GM12878 (cell line): ENCODE data around the gene TBCCD1. TPM values are rescaled to one million over a fixed set of nuclear protein-coding genes. Genes with fewer than 3 reads are reported as not detected.

Source experiments
- CBFB ChIP-seq: IDR thresholded peaks from 2 replicates; pipeline ENCODE4 v1.6.1; 2016; ENCODE audit warnings: antibody characterized with exemption, low read depth
- CHD4 ChIP-seq: fragments of 200-600 bp; sonication (generic); IDR thresholded peaks from 2 replicates; pipeline ENCODE4 v1.6.1; 2016; ENCODE audit warnings: mild to moderate bottlenecking
- IKZF1 ChIP-seq: fragments of 450-650 bp; conservative IDR thresholded peaks from 2 replicates; pipeline ENCODE4 v1.6.1; 2017; ENCODE audit warnings: antibody characterized with exemption, mild to moderate bottlenecking
- IKZF2 ChIP-seq, 2 experiments: fragments of 450-650 bp; IDR thresholded peaks; 2 replicates each; pipeline ENCODE4 v1.6.1; 2017; ENCODE audit warnings: mild to moderate bottlenecking in 2 of 2, moderate library complexity in 2 of 2
- MTA3 ChIP-seq: IDR thresholded peaks from 2 replicates; pipeline ENCODE4 v1.6.1; 2012; ENCODE audit warnings: low read length, inconsistent platforms, borderline replicate concordance
- MYC ChIP-seq: IDR thresholded peaks from 2 replicates; pipeline ENCODE4 v1.6.1; 2011; ENCODE audit warnings: mild to moderate bottlenecking, low read length, moderate library complexity, inconsistent platforms; ENCODE audit not compliant: insufficient read depth, insufficient replicate concordance, insufficient read length, severe bottlenecking
- PML ChIP-seq: IDR thresholded peaks from 2 replicates; pipeline ENCODE4 v1.6.1; 2012; ENCODE audit warnings: low read length, inconsistent platforms
- POLR2AphosphoS2 ChIP-seq: IDR thresholded peaks from 2 replicates; pipeline ENCODE4 v1.6.1; 2011; ENCODE audit warnings: low read depth, mild to moderate bottlenecking, low read length, improper control_type of control experiment, moderate library complexity
- SP1 ChIP-seq: IDR thresholded peaks from one replicate; pipeline ENCODE4 v1.6.1; 2011; ENCODE audit warnings: low read depth, low read length
- TARDBP ChIP-seq: IDR thresholded peaks from 2 replicates; pipeline ENCODE4 v1.6.1; 2016; ENCODE audit warnings: borderline replicate concordance
- TBL1XR1 ChIP-seq: IDR thresholded peaks from 2 replicates; pipeline ENCODE4 v1.6.1; 2012; ENCODE audit warnings: low read depth, low read length, improper control_type of control experiment
- YBX1 ChIP-seq: fragments of 450-650 bp; IDR thresholded peaks from 2 replicates; pipeline ENCODE4 v1.6.1; 2016; ENCODE audit warnings: antibody characterized with exemption
- YY1 ChIP-seq: IDR thresholded peaks from 2 replicates; pipeline ENCODE4 v1.6.1; 2011; ENCODE audit warnings: low read depth, mild to moderate bottlenecking, low read length
- ZZZ3 ChIP-seq: IDR thresholded peaks from 2 replicates; pipeline ENCODE4 v1.6.1; 2011; ENCODE audit warnings: low read depth; ENCODE audit not compliant: control insufficient read depth, insufficient read length
- polyA plus RNA-seq, 11 experiments: library from polyadenylated mRNA; depleted of rRNA in 4 of 11; unstranded in 6 of 11; stranded (reverse) in 5 of 11; fragments of >200 nt; fragmentation: Nextera tagmentation in 4 of 11; fragmentation: Illumina TruSeq in 1 of 11; extraction: Ambion mirVana in 4 of 11; extraction: Trizol in 1 of 11; gene quantifications; 1 replicate in 1 of 11; 2 replicates in 10 of 11; pipeline versions ENCODE4 v1.2.1 to v1.2.3, GENCODE V29; 2011 to 2016; ENCODE audit warnings: inconsistent platforms in 2 of 11, missing spikeins in 2 of 11, low read depth in 1 of 11
- total RNA-seq, 4 experiments: library from RNA; depleted of rRNA in 3 of 4; stranded (reverse); fragments of >200 nt in 3 of 4; fragmentation: Illumina TruSeq in 1 of 4; extraction: Trizol in 1 of 4; gene quantifications; 2 replicates each; pipeline versions ENCODE4 v1.2.1 to v1.2.3, GENCODE V29; 2013 to 2021
- TF ChIP-seq, protein P1 (sequence below): fragments of 450-650 bp; IDR thresholded peaks from 2 replicates; pipeline ENCODE4 v1.6.1; 2016; ENCODE audit warnings: mild to moderate bottlenecking
- TF ChIP-seq, protein P2 (sequence below): fragments of 450-650 bp; formaldehyde crosslinking; IDR thresholded peaks from 2 replicates; pipeline ENCODE4 v1.5.0; 2022; ENCODE audit warnings: mild to moderate bottlenecking, missing genetic modification characterization
- TF ChIP-seq, protein P3 (sequence below): fragments of 450-650 bp; IDR thresholded peaks from 2 replicates; pipeline ENCODE4 v1.6.1; 2018; ENCODE audit warnings: mild to moderate bottlenecking, low read depth, moderate library complexity; ENCODE audit not compliant: partially characterized antibody
- TF ChIP-seq, protein P4 (sequence below): fragments of 450-650 bp; IDR thresholded peaks from 2 replicates; pipeline ENCODE4 v1.6.1; 2016; ENCODE audit warnings: mild to moderate bottlenecking, moderate library complexity, borderline replicate concordance

TBCCD1 gene
- total and polyA plus RNA-seq, 10 of the 15 experiments (the other 5 are each of a cell fraction or from before 2014, with no cell fraction given), result 6.9 to 23.4 (median 14.7) TPM

DNA sequence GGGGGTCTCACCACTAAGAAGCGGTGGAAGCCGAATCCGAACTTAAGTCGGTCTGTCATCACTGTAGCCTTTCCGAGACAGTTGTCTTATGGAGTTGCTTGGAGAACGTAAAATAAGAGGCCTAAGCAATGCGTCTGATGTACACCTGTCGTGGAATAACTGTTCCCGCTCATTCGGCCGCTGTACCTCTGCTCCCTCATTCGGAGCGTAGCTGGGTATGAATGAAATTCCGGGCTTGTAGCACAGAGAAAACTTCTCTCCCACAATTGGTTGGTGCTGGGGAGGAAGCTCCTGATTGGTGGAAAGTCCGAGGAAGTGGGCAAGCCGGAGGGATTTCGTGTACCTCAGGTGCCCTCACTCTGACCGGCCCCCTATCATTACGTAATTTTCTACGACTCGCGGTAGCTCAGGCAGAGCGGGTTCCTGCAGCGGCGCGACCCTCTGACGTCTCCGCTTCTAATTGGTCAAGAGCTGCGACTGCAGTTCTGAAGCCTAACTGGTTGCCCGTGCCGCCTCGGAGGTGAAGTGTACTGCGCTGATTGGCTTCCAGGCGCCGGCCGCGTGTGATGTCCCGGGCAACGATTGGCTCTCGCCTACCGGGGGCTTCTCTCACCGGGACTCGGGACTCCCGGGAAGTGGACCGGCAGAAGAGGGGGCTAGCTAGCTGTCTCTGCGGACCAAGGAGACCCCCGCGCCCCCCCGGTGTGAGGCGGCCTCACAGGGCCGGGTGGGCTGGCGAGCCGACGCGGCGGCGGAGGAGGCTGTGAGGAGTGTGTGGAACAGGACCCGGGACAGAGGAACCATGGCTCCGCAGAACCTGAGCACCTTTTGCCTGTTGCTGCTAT lies 3.2 kb upstream of the TBCCD1 start, which contains the start of gene DNAJB11 (continued):
- TF ChIP-seq, protein P1, sequence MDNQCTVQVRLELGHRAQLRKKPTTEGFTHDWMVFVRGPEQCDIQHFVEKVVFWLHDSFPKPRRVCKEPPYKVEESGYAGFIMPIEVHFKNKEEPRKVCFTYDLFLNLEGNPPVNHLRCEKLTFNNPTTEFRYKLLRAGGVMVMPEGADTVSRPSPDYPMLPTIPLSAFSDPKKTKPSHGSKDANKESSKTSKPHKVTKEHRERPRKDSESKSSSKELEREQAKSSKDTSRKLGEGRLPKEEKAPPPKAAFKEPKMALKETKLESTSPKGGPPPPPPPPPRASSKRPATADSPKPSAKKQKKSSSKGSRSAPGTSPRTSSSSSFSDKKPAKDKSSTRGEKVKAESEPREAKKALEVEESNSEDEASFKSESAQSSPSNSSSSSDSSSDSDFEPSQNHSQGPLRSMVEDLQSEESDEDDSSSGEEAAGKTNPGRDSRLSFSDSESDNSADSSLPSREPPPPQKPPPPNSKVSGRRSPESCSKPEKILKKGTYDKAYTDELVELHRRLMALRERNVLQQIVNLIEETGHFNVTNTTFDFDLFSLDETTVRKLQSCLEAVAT, result peak; percentile 66
- TF ChIP-seq, protein P2, sequence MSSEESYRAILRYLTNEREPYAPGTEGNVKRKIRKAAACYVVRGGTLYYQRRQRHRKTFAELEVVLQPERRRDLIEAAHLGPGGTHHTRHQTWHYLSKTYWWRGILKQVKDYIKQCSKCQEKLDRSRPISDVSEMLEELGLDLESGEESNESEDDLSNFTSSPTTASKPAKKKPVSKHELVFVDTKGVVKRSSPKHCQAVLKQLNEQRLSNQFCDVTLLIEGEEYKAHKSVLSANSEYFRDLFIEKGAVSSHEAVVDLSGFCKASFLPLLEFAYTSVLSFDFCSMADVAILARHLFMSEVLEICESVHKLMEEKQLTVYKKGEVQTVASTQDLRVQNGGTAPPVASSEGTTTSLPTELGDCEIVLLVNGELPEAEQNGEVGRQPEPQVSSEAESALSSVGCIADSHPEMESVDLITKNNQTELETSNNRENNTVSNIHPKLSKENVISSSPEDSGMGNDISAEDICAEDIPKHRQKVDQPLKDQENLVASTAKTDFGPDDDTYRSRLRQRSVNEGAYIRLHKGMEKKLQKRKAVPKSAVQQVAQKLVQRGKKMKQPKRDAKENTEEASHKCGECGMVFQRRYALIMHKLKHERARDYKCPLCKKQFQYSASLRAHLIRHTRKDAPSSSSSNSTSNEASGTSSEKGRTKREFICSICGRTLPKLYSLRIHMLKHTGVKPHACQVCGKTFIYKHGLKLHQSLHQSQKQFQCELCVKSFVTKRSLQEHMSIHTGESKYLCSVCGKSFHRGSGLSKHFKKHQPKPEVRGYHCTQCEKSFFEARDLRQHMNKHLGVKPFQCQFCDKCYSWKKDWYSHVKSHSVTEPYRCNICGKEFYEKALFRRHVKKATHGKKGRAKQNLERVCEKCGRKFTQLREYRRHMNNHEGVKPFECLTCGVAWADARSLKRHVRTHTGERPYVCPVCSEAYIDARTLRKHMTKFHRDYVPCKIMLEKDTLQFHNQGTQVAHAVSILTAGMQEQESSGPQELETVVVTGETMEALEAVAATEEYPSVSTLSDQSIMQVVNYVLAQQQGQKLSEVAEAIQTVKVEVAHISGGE, result no peak
- TF ChIP-seq MTA3 (no peak), SP1 (peak; percentile 97), TARDBP (0 out of 2 replicates have a peak, but pooled peaks have one; percentile 54), IKZF1 (peak; percentile 66), YBX1 (no peak), ZZZ3 (no peak), CBFB (peak; percentile 78), TBL1XR1 (no peak; the same call in 1 of the 2 replicates), YY1 (peak; percentile 66; the same call in 1 of the 2 replicates), MYC (no peak), IKZF2 (IDR thresholded peaks at IDR 0.05) (no peak), CHD4 (no peak), POLR2AphosphoS2 (peak; percentile 64; the same call in 1 of the 2 replicates), PML (peak; percentile 91)
- TF ChIP-seq, protein P3, sequence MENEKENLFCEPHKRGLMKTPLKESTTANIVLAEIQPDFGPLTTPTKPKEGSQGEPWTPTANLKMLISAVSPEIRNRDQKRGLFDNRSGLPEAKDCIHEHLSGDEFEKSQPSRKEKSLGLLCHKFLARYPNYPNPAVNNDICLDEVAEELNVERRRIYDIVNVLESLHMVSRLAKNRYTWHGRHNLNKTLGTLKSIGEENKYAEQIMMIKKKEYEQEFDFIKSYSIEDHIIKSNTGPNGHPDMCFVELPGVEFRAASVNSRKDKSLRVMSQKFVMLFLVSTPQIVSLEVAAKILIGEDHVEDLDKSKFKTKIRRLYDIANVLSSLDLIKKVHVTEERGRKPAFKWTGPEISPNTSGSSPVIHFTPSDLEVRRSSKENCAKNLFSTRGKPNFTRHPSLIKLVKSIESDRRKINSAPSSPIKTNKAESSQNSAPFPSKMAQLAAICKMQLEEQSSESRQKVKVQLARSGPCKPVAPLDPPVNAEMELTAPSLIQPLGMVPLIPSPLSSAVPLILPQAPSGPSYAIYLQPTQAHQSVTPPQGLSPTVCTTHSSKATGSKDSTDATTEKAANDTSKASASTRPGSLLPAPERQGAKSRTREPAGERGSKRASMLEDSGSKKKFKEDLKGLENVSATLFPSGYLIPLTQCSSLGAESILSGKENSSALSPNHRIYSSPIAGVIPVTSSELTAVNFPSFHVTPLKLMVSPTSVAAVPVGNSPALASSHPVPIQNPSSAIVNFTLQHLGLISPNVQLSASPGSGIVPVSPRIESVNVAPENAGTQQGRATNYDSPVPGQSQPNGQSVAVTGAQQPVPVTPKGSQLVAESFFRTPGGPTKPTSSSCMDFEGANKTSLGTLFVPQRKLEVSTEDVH, result peak; percentile 84
- TF ChIP-seq, protein P4, sequence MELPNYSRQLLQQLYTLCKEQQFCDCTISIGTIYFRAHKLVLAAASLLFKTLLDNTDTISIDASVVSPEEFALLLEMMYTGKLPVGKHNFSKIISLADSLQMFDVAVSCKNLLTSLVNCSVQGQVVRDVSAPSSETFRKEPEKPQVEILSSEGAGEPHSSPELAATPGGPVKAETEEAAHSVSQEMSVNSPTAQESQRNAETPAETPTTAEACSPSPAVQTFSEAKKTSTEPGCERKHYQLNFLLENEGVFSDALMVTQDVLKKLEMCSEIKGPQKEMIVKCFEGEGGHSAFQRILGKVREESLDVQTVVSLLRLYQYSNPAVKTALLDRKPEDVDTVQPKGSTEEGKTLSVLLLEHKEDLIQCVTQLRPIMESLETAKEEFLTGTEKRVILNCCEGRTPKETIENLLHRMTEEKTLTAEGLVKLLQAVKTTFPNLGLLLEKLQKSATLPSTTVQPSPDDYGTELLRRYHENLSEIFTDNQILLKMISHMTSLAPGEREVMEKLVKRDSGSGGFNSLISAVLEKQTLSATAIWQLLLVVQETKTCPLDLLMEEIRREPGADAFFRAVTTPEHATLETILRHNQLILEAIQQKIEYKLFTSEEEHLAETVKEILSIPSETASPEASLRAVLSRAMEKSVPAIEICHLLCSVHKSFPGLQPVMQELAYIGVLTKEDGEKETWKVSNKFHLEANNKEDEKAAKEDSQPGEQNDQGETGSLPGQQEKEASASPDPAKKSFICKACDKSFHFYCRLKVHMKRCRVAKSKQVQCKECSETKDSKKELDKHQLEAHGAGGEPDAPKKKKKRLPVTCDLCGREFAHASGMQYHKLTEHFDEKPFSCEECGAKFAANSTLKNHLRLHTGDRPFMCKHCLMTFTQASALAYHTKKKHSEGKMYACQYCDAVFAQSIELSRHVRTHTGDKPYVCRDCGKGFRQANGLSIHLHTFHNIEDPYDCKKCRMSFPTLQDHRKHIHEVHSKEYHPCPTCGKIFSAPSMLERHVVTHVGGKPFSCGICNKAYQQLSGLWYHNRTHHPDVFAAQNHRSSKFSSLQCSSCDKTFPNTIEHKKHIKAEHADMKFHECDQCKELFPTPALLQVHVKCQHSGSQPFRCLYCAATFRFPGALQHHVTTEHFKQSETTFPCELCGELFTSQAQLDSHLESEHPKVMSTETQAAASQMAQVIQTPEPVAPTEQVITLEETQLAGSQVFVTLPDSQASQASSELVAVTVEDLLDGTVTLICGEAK, result peak; percentile 80; the same call in 1 of the 2 replicates
